ENCODE measurements around the gene BET1L. TPM values are rescaled to one million over a fixed set of nuclear protein-coding genes. Genes with fewer than 3 reads are reported as not detected.
A peak's percentile ranks its signal among the peaks of the same experiment; 100 is the strongest.

The BET1L gene
- total RNA-seq, 1 donor: 16.2 TPM

GRCh38 chr11:205221-206001, 1.8 kb downstream of the BET1L start:
- H3K4me3 ChIP-seq (ENCODE audit: low read depth, low read length): peak overlapping the region; percentile 80
- TF ChIP-seq, protein P1, sequence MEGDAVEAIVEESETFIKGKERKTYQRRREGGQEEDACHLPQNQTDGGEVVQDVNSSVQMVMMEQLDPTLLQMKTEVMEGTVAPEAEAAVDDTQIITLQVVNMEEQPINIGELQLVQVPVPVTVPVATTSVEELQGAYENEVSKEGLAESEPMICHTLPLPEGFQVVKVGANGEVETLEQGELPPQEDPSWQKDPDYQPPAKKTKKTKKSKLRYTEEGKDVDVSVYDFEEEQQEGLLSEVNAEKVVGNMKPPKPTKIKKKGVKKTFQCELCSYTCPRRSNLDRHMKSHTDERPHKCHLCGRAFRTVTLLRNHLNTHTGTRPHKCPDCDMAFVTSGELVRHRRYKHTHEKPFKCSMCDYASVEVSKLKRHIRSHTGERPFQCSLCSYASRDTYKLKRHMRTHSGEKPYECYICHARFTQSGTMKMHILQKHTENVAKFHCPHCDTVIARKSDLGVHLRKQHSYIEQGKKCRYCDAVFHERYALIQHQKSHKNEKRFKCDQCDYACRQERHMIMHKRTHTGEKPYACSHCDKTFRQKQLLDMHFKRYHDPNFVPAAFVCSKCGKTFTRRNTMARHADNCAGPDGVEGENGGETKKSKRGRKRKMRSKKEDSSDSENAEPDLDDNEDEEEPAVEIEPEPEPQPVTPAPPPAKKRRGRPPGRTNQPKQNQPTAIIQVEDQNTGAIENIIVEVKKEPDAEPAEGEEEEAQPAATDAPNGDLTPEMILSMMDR (IDR thresholded peaks at IDR 0.05; ENCODE audit: insufficient read depth, low read length): no peak
- no peak for DNase-seq (ENCODE audit: low read depth)

- H3K4me3 ChIP-seq (ENCODE audit: low read depth, low read length): no peak overlapping the region
- DNase-seq (ENCODE audit: low read depth): no peak
- TF ChIP-seq, protein P1 (IDR thresholded peaks at IDR 0.05; ENCODE audit: insufficient read depth, low read length): no peak
Measured at GRCh38 chr11:204587-205109, 2.6 kb downstream of the BET1L start.

- DNase-seq (ENCODE audit: low read depth): no peak
- TF ChIP-seq, protein P1 (IDR thresholded peaks at IDR 0.05; ENCODE audit: insufficient read depth, low read length): no peak
Measured at GRCh38 chr11:203945-204586, 3.1 kb downstream of the BET1L start.

DNA sequence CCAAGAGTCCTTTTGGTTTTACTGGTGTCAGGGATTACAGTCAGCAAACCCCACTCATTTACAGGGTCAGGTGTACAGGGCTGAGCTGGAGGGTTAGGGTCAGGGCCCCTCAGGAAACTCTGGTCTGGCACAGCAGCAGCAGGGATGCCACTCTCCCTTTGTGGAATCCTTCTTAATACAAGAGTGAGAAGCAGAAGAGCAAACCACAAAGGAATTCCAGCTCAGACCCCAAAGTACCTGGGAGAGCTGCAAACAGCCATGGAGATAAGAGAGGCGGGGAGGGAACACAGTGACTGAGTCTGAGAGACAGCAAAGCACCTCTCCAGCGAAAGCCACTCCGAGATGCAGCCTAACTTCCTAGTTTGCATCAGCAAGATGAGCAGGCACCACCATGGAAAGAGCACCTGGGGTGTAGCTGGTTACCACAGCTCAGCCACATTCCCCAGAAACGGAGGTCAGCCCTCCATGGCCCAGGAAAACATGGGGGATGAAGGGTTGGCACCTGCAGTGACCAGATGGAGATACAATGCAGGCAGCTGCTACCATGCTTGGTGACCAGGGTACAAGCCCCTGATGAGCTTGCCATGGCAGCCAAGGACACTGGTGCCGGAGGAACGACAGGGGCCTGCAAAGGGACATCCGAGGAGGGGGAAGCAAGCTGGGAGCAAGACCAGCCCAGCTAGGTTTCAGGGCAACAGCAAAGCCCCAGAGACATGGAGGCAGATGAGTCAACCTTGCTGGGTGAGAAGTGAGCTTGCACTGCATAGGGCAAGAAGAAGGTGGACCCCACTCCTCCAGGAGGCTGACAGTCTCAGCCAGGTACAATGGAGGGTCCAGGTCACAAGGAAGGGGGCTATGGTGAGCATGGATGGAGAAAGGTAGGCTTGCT, 3.9 kb downstream of the BET1L start:
- no peak overlapping the region for H3K4me3 ChIP-seq (ENCODE audit: low read depth, low read length)
- DNase-seq (ENCODE audit: low read depth): no peak
- TF ChIP-seq, protein P1 (IDR thresholded peaks at IDR 0.05; ENCODE audit: insufficient read depth, low read length): no peak

More at GRCh38 chr11:203945-204586, 3.1 kb downstream of the BET1L start:
- no peak overlapping the region for H3K4me3 ChIP-seq (ENCODE audit: low read depth, low read length)

DNA sequence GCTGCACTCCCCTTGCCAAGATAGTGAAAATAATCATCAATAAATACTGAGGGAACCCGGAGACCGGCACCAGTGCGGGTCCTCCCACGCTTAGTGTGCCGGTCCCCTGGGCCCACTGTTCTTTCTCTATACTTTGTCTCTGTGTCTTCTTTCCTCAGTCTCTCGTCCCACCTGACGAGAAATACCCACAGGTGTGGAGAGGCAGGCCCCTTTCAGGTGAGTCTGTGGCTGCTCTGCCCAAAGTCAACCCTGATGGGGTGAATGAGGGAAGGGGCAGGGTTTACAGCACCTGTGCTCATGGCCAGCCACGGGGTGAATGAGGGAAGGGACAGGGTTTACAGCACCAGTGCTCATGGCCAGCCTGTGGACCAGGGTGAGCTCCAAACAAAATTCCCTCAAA, 4.7 kb downstream of the BET1L start:
- TF ChIP-seq, protein P1 (IDR thresholded peaks at IDR 0.05; ENCODE audit: insufficient read depth, low read length): no peak
- H3K4me3 ChIP-seq (ENCODE audit: low read depth, low read length): no peak overlapping the region
- no peak for DNase-seq (ENCODE audit: low read depth)

DNA sequence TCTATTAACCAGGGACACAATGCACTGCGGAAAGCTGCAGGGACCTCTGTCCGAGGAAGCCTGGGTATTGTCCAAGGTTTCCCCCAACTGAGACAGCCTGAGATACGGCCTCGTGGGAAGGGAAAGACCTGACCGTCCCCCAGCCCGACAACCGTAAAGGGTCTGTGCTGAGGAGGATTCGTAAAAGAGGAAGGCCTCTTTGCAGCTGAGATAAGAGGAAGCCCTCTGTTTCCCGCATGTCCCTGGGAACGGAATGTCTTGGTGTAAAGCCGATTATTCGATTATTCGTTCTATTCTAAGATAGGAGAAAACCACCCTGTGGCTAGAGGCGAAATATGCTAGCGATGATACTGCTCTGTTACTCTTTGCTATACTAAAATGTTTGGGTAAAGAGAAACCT, 5.2 kb downstream of the BET1L start:
- no peak overlapping the region for H3K4me3 ChIP-seq (ENCODE audit: low read depth, low read length)
- TF ChIP-seq, protein P1 (IDR thresholded peaks at IDR 0.05; ENCODE audit: insufficient read depth, low read length): no peak
- DNase-seq (ENCODE audit: low read depth): no peak
